Tibial nerve (tissue), 3 donors: ENCODE results near the gene BLOC1S4.

ENCODE experiments used
- POLR2A ChIP-seq, 2 donors: fragments of 450-650 bp; IDR thresholded peaks; one replicate each; pipeline ENCODE4 v1.6.1; 2017; ENCODE audit warnings: antibody characterized with exemption in 2 of 2, mild to moderate bottlenecking in 2 of 2, moderate library complexity in 2 of 2
- TF ChIP-seq, protein P1 (sequence below), 5 experiments: fragments of 200-600 bp in 3 of 5; fragments of 450-650 bp in 2 of 5; sonication (generic) in 3 of 5; IDR thresholded peaks; one replicate each; pipeline ENCODE4 v1.5.1; 2016 to 2019; ENCODE audit warnings: antibody characterized with exemption in 5 of 5, mild to moderate bottlenecking in 3 of 5, moderate library complexity in 2 of 5

DNA sequence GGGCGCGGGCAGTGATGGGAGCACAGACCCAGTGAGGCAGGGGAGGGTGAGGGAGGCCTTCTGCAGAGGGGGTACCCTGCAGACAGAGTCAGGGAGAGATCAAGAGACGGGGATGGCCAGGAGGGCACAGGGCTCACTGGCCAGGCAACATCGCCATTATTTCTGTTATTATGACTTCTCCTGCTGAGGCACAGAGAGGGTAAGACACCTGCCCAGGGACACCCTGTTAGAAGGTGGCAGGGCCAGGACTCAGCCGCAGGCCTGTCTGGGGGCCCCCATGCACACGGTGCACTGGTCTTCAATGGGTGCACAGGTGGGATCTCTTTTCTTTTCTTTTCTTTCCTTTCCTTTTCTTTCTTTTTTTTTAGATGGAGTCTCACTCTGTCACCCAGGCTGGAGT, 15.8 kb downstream of the BLOC1S4 start:
- TF ChIP-seq, protein P1, sequence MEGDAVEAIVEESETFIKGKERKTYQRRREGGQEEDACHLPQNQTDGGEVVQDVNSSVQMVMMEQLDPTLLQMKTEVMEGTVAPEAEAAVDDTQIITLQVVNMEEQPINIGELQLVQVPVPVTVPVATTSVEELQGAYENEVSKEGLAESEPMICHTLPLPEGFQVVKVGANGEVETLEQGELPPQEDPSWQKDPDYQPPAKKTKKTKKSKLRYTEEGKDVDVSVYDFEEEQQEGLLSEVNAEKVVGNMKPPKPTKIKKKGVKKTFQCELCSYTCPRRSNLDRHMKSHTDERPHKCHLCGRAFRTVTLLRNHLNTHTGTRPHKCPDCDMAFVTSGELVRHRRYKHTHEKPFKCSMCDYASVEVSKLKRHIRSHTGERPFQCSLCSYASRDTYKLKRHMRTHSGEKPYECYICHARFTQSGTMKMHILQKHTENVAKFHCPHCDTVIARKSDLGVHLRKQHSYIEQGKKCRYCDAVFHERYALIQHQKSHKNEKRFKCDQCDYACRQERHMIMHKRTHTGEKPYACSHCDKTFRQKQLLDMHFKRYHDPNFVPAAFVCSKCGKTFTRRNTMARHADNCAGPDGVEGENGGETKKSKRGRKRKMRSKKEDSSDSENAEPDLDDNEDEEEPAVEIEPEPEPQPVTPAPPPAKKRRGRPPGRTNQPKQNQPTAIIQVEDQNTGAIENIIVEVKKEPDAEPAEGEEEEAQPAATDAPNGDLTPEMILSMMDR (IDR thresholded peaks at IDR 0.05): no peak
- TF ChIP-seq POLR2A (IDR thresholded peaks at IDR 0.05): no peak
